GM23248 (cell line): Measurements from ENCODE around the gene TMOD3. TPM values are rescaled to one million over a fixed set of nuclear protein-coding genes. Genes with fewer than 3 reads are reported as not detected.

Source experiments
- DNase-seq: peaks from one replicate; pipeline ENCODE4 v3.0.0-alpha.2; 2015
- H2AFZ ChIP-seq: fragments of 200-600 bp; sonication (generic); 2 replicates; pipeline ENCODE4 v1.6.1; 2016; ENCODE audit warnings: antibody characterized with exemption
- H3F3A ChIP-seq: fragments of 200-600 bp; sonication (generic); 2 replicates; pipeline ENCODE4 v1.6.1; 2016; ENCODE audit warnings: mild to moderate bottlenecking, antibody characterized with exemption, mixed run types; ENCODE audit not compliant: insufficient read depth
- H3K27ac ChIP-seq: fragments of 200-600 bp; sonication (generic); 2 replicates; pipeline ENCODE4 v1.5.1; 2016; ENCODE audit warnings: mild to moderate bottlenecking
- H3K27me3 ChIP-seq: fragments of 200-600 bp; sonication (generic); replicated peaks from 2 replicates; pipeline ENCODE4 v1.6.1; 2016; ENCODE audit warnings: mild to moderate bottlenecking; ENCODE audit not compliant: insufficient read depth
- H3K36me3 ChIP-seq: fragments of 200-600 bp; sonication (generic); 2 replicates; pipeline ENCODE4 v1.6.1; 2016; ENCODE audit warnings: low read depth, mild to moderate bottlenecking
- H3K4me1 ChIP-seq: fragments of 200-600 bp; sonication (generic); 2 replicates; pipeline ENCODE4 v1.6.1; 2016; ENCODE audit warnings: mild to moderate bottlenecking; ENCODE audit not compliant: insufficient read depth
- H3K4me2 ChIP-seq: fragments of 200-600 bp; sonication (generic); one replicate; pipeline ENCODE4 v1.6.1; 2016; ENCODE audit warnings: mild to moderate bottlenecking; ENCODE audit not compliant: unreplicated experiment
- H3K4me3 ChIP-seq: fragments of 200-600 bp; sonication (generic); 2 replicates; pipeline ENCODE4 v1.5.1; 2016; ENCODE audit warnings: mild to moderate bottlenecking
- H3K79me2 ChIP-seq: fragments of 200-600 bp; sonication (generic); 2 replicates; pipeline ENCODE4 v1.6.1; 2016; ENCODE audit warnings: mild to moderate bottlenecking; ENCODE audit not compliant: insufficient read depth
- H3K9ac ChIP-seq: fragments of 200-600 bp; sonication (generic); 2 replicates; pipeline ENCODE4 v1.6.1; 2016; ENCODE audit warnings: mild to moderate bottlenecking
- H3K9me2 ChIP-seq: fragments of 200-600 bp; sonication (generic); 2 replicates; pipeline ENCODE4 v1.6.1; 2016; ENCODE audit warnings: mixed run types, mild to moderate bottlenecking, moderate library complexity; ENCODE audit not compliant: insufficient read depth
- H3K9me3 ChIP-seq: fragments of 200-600 bp; sonication (generic); one replicate; pipeline ENCODE4 v1.6.1; 2017; ENCODE audit warnings: low read depth
- H4K20me1 ChIP-seq: fragments of 200-600 bp; sonication (generic); 2 replicates; pipeline ENCODE4 v1.6.0; 2016; ENCODE audit not compliant: insufficient read depth
- EZH2 ChIP-seq: fragments of 200-600 bp; sonication (generic); IDR thresholded peaks from 2 replicates; pipeline ENCODE4 v1.6.1; 2018; ENCODE audit warnings: antibody characterized with exemption, mild to moderate bottlenecking; ENCODE audit not compliant: insufficient read depth, poor library complexity, severe bottlenecking
- EZH2phosphoT487 ChIP-seq: fragments of 200-600 bp; sonication (generic); IDR thresholded peaks from 2 replicates; pipeline ENCODE4 v1.6.1; 2018; ENCODE audit warnings: antibody characterized with exemption, moderate library complexity, mild to moderate bottlenecking, low read depth; ENCODE audit not compliant: insufficient read depth
- WGBS, 2 experiments: methylation state at CpG; one replicate each; pipeline ENCODE4 v1.1.6; 2015 to 2017; ENCODE audit warnings: low lambda C conversion rate in 2 of 2, low coverage in 1 of 2; ENCODE audit errors: missing lambda C conversion rate in 2 of 2; 5-methylcytosine and 5-hydroxymethylcytosine counted together
- in situ Hi-C: fragments of 300-500 bp; cut with MboI; formaldehyde crosslinking; loops from 2 replicates; pipeline ENCODE4 v1.15.0; 2020
- polyA plus RNA-seq: library from polyadenylated mRNA; unstranded; fragments of >200 nt; fragmentation: Nextera tagmentation; extraction: Ambion mirVana; gene quantifications from 2 replicates; pipeline ENCODE4 v1.2.1, GENCODE V29; 2016
- total RNA-seq: library from RNA; depleted of rRNA; stranded (reverse); fragments of >200 nt; shearing (Covaris generic); gene quantifications from 2 replicates; pipeline ENCODE4 v1.2.3, GENCODE V29; 2014

TMOD3 gene
- total and polyA plus RNA-seq, 2 experiments from 2014 or later = 35.1 to 47.2 TPM

GRCh38 chr15:51814606-51815005, 14.8 kb upstream of the TMOD3 start:
- in situ Hi-C loops = no loop called here
- Histone ChIP-seq H3K27ac (no peak overlapping the region), H3K36me3 (no peaks in the 10 kb centered on the region), H3K9ac (no peak overlapping the region), H3F3A (no peaks in the 10 kb centered on the region), H4K20me1 (no peaks in the 10 kb centered on the region), H3K9me3 (no peaks in the 10 kb centered on the region), H3K4me1 (no peaks in the 10 kb centered on the region), H3K79me2 (no peaks in the 10 kb centered on the region), H3K9me2 (no peaks in the 10 kb centered on the region), H3K27me3 (no peaks in the 10 kb centered on the region), H3K4me2 (no peak overlapping the region), H3K4me3 (no peak overlapping the region), H2AFZ (no peak overlapping the region)
- no peak for DNase-seq
- 95 to 97% methylated on average over 3 of the region's 3 CpGs for WGBS, 2 experiments
- no peak for TF ChIP-seq EZH2phosphoT487
- TF ChIP-seq EZH2 = no peak

DNA sequence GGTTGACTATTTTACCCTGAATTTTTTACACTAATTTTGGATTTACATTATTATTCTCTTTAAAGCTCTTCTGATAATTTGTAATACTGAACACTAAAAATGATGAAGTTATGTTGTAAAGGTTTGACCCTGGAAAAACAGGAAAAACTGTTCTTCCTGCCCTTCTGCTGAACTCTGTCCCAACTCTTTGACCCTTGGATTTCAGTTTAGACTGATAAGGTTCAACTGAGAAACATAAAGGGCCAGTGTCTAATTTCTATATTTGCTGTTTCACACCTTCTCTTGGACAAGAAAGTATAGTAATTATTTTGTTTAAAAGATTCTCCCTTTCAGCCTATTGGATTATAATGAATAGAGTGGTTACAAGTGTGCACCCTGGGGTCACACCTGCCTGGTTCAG, 12.8 kb upstream of the TMOD3 start:
- no peak overlapping the region for H3K9ac ChIP-seq
- no peaks in the 10 kb centered on the region for H3K79me2 ChIP-seq
- no peak for DNase-seq
- H2AFZ ChIP-seq = no peak overlapping the region
- H3F3A ChIP-seq = no peaks in the 10 kb centered on the region
- no peak overlapping the region for H3K4me3 ChIP-seq
- H4K20me1 ChIP-seq = no peaks in the 10 kb centered on the region
- H3K27me3 ChIP-seq = no peaks in the 10 kb centered on the region
- H3K4me2 ChIP-seq = no peak overlapping the region
- H3K36me3 ChIP-seq = no peaks in the 10 kb centered on the region
- H3K9me2 ChIP-seq = no peaks in the 10 kb centered on the region
- no peaks in the 10 kb centered on the region for H3K9me3 ChIP-seq
- in situ Hi-C loops = no loop called here
- TF ChIP-seq EZH2 (no peak), EZH2phosphoT487 (no peak)
- H3K27ac ChIP-seq = no peak overlapping the region
- no peaks in the 10 kb centered on the region for H3K4me1 ChIP-seq

- Histone ChIP-seq H4K20me1 (no peaks in the 10 kb centered on the region), H3K4me2 (no peak overlapping the region), H3K9me3 (no peaks in the 10 kb centered on the region), H3K4me3 (no peak overlapping the region), H3F3A (no peaks in the 10 kb centered on the region), H3K9me2 (no peaks in the 10 kb centered on the region), H3K9ac (no peak overlapping the region), H3K4me1 (no peaks in the 10 kb centered on the region), H3K79me2 (no peaks in the 10 kb centered on the region), H2AFZ (no peak overlapping the region), H3K27me3 (no peaks in the 10 kb centered on the region), H3K27ac (no peak overlapping the region), H3K36me3 (no peaks in the 10 kb centered on the region)
- TF ChIP-seq EZH2phosphoT487 (no peak), EZH2 (no peak)
- in situ Hi-C loops = no loop called here
- no peak for DNase-seq
- WGBS, 2 experiments = 48 to 62% methylated on average over 3 of the region's 3 CpGs
These were observed 11.3 kb upstream of the TMOD3 start for GRCh38 chr15:51818150-51818549.

DNA sequence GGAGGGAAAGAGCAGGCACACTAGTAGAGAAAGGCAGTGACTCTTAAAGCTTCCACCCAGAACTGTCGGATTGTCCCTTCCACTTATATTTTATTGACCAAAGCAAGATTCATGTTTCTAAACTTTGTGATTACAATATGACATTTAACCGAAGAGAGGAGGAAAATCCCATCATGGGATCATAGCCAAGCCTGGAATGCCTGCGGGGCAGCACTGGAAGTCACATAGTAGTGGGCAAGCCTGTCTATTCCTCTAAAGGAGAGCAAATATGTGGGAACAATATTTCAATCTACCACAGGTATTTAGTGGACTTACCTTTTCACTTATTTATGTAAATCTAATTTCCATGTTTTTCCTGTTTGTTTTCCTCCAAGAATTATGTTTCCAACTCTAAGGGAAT, 3.8 kb upstream of the TMOD3 start:
- peaks cover 16% of the 10 kb centered on the region for H3K79me2 ChIP-seq
- H3K27me3 ChIP-seq = no peaks in the 10 kb centered on the region
- H3K4me1 ChIP-seq = no peaks in the 10 kb centered on the region
- H3K36me3 ChIP-seq = no peaks in the 10 kb centered on the region
- no peak overlapping the region for H3K9ac ChIP-seq
- no peak overlapping the region for H2AFZ ChIP-seq
- no peaks in the 10 kb centered on the region for H3K9me2 ChIP-seq
- H3F3A ChIP-seq = no peaks in the 10 kb centered on the region
- H3K4me2 ChIP-seq = no peak overlapping the region
- H3K27ac ChIP-seq = no peak overlapping the region
- H4K20me1 ChIP-seq = no peaks in the 10 kb centered on the region
- H3K4me3 ChIP-seq = no peak overlapping the region
- in situ Hi-C loops = no loop called here
- TF ChIP-seq EZH2 = no peak
- no peak for TF ChIP-seq EZH2phosphoT487
- DNase-seq = no peak
- 79 to 82% methylated on average over 3 of the region's 3 CpGs for WGBS, 2 experiments
- no peaks in the 10 kb centered on the region for H3K9me3 ChIP-seq
